Measurements from ENCODE around the gene FBXL2. TPM values are rescaled to one million over a fixed set of nuclear protein-coding genes. Genes with fewer than 3 reads are reported as not detected.
A peak's percentile ranks its signal among the peaks of the same experiment; 100 is the strongest.

The FBXL2 gene
- polyA plus RNA-seq, 2 donors = 0.92 to 1.5 TPM

DNA sequence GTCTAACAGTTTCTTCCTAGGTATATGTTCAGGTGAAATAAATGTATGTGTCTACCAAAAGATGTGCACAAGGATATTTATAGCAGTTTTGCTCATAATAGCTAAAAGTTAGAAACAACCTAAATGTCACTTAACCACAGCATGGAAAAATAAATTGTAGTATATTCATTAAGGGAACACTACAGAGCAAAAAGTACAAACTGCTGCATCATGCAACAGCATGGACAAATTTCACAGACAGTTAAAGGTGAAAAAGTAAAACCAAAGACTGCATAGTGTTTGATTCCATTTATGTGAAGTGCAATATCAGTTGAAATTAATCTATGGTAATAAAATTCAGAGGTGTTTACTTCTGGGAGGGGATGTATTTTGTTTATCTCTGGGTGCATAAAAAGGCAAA, 62.5 kb downstream of the FBXL2 start:
- H3K27me3 ChIP-seq (ENCODE audit: control insufficient read depth in 1 of 2, insufficient read depth in 2 of 2, low read length in 2 of 2) = no peaks in the 10 kb centered on the region
- H3K36me3 ChIP-seq (ENCODE audit: control insufficient read depth in 2 of 2, insufficient read depth in 2 of 2, low read length in 1 of 2) = no peaks in the 10 kb centered on the region
- no peak overlapping the region for H3K27ac ChIP-seq (ENCODE audit: low read depth in 2 of 2, low read length in 1 of 2)
- no peaks in the 10 kb centered on the region for H3K4me1 ChIP-seq (ENCODE audit: control insufficient read depth in 2 of 2, insufficient read depth in 2 of 2, low read length in 1 of 2)
- H3K4me3 ChIP-seq (ENCODE audit: low read depth in 1 of 2, low read length in 2 of 2) = no peak overlapping the region
- no peaks in the 10 kb centered on the region for H3K9me3 ChIP-seq (ENCODE audit: control insufficient read depth in 2 of 2, insufficient read depth in 1 of 2, low read depth in 1 of 2, low read length in 1 of 2)

DNA sequence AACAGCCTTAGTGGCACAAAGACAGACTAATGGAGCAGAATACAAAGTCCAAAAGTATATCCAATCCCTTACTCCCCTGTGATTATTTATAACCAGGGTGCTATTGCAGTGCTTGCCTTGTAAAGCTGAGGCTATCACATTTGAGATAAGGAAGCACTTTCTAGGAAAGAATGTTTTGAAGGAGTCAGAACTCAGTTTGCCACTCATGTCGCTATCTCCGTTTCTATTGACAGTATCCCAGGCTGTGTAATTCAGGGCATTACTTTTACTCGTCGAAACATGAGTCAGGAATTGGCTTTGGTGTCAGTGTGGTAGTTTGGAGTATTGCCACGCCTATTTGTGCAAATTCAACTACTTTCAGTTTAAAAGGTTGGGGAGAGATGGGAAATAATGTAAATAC, 78.4 kb downstream of the FBXL2 start:
- Histone ChIP-seq H3K4me1 (ENCODE audit: control insufficient read depth in 2 of 2, insufficient read depth in 2 of 2, low read length in 1 of 2) (no peaks in the 10 kb centered on the region), H3K4me3 (ENCODE audit: low read depth in 1 of 2, low read length in 2 of 2) (peak overlapping the region in 1 of 2 donors; percentile 3), H3K9me3 (ENCODE audit: control insufficient read depth in 2 of 2, insufficient read depth in 1 of 2, low read depth in 1 of 2, low read length in 1 of 2) (no peaks in the 10 kb centered on the region), H3K27ac (ENCODE audit: low read depth in 2 of 2, low read length in 1 of 2) (no peak overlapping the region), H3K27me3 (ENCODE audit: control insufficient read depth in 1 of 2, insufficient read depth in 2 of 2, low read length in 2 of 2) (no peaks in the 10 kb centered on the region), H3K36me3 (ENCODE audit: control insufficient read depth in 2 of 2, insufficient read depth in 2 of 2, low read length in 1 of 2) (no peaks in the 10 kb centered on the region)
- 34 to 37% methylated on average over 5 of the region's 5 CpGs for WGBS, 2 donors

DNA sequence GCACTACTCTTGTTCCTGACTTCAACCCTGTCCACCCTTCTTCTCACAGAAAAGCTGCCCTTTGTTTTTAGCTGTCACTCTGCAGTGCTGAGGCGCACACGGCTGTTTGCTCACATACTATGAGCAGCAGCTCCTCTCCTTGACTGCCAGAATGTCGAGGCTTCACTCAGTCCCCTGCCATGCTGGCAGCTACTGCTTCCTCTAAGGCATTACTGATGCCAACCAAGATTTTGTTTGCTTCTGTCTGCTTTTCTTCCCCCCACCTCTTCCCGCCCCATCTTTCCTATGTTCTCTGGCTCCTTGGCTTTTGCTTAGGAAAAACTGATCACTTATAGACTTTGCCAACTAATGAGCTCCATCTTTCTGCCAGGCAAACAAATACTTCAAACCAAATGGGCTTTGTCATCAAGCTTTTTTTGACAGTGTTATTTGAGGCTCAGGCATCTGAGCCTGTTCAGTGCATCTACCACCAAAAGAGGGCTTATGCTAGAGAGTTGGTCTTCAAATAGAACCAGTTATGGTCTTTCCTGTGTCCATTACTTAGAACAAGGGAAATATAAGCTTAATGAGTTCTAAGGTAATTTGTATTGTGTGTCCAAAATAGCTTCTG, 81.0 kb downstream of the FBXL2 start:
- Histone ChIP-seq H3K4me3 (ENCODE audit: low read depth in 1 of 2, low read length in 2 of 2) (no peak overlapping the region), H3K4me1 (ENCODE audit: control insufficient read depth in 2 of 2, insufficient read depth in 2 of 2, low read length in 1 of 2) (no peaks in the 10 kb centered on the region), H3K36me3 (ENCODE audit: control insufficient read depth in 2 of 2, insufficient read depth in 2 of 2, low read length in 1 of 2) (no peaks in the 10 kb centered on the region), H3K27me3 (ENCODE audit: control insufficient read depth in 1 of 2, insufficient read depth in 2 of 2, low read length in 2 of 2) (no peaks in the 10 kb centered on the region), H3K9me3 (ENCODE audit: control insufficient read depth in 2 of 2, insufficient read depth in 1 of 2, low read depth in 1 of 2, low read length in 1 of 2) (no peaks in the 10 kb centered on the region), H3K27ac (ENCODE audit: low read depth in 2 of 2, low read length in 1 of 2) (no peak overlapping the region)
- 68 to 76% methylated on average over 4 of the region's 4 CpGs for WGBS, 2 donors

DNA sequence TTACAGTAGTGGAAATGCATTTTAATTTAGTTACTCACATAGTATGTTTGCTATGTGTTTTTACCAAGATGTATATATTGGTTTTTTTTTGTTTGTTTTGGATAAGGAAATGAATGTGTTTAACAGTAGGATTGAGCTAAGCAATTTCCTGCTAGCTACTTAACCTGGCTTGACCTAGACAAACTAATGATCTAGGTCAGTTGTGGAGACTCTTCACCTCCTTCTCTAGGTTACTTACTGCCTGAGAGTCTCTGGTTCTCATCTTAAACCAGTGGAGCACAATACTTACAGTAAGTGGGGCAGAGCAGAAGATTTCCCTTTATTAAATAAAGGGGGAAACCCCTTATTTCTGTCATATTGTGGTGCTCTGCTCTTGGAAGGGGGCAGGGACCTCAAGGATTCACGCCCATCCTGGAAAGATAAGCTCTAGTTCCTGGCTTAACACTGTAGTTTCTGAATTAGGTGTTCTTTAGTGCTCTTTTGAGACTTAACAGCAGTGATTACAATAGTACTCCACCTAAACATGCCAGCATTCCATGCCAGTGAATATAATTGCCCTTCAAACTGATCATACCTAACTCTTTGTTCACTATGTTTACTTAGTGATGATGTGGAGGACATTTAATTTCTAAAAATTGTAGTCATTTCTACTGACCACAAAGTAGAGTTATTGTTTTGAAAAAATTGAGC, 83.0 kb downstream of the FBXL2 start:
- H3K27ac ChIP-seq (ENCODE audit: low read depth in 2 of 2, low read length in 1 of 2) = no peak overlapping the region
- no peak overlapping the region for H3K4me3 ChIP-seq (ENCODE audit: low read depth in 1 of 2, low read length in 2 of 2)
- no peaks in the 10 kb centered on the region for H3K27me3 ChIP-seq (ENCODE audit: control insufficient read depth in 1 of 2, insufficient read depth in 2 of 2, low read length in 2 of 2)
- H3K4me1 ChIP-seq (ENCODE audit: control insufficient read depth in 2 of 2, insufficient read depth in 2 of 2, low read length in 1 of 2) = no peaks in the 10 kb centered on the region
- 42 to 58% methylated on average over 1 of the region's 1 CpG for WGBS, 2 donors
- no peaks in the 10 kb centered on the region for H3K9me3 ChIP-seq (ENCODE audit: control insufficient read depth in 2 of 2, insufficient read depth in 1 of 2, low read depth in 1 of 2, low read length in 1 of 2)
- H3K36me3 ChIP-seq (ENCODE audit: control insufficient read depth in 2 of 2, insufficient read depth in 2 of 2, low read length in 1 of 2) = no peaks in the 10 kb centered on the region

DNA sequence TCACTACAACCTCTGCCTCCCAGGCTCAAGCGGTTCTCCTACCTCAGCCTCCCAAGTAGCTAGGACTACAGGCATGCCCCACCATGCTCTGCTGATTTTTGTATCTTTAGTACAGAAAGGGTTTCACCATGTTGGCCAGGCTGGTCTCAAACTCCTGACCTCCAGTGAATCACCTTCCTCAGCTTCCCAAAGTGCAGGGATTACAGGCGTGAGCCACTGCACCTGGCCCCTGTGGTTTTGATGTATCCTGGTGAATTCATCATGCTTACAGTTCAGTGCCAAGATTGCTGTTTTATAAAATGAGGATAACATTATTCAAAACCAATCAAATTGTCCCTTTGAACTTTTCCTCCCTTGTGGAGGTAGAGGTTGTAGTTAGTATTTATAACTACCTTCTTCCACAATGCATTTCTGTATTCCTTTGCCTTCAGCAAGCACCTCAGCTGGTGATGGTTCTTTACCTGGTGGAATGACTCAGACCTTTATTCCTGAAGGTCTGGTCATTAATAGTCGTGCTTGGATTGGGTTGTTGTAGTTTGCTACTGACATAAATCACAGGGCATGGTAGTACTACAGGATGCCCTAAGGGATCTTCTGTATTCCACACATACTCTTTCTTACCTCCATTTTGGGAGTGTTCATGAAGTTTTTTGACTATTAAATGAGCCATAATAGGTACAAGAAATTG, 86.0 kb downstream of the FBXL2 start:
- WGBS, 2 donors = 76 to 78% methylated on average over 3 of the region's 3 CpGs
- no peaks in the 10 kb centered on the region for H3K9me3 ChIP-seq (ENCODE audit: control insufficient read depth in 2 of 2, insufficient read depth in 1 of 2, low read depth in 1 of 2, low read length in 1 of 2)
- no peaks in the 10 kb centered on the region for H3K36me3 ChIP-seq (ENCODE audit: control insufficient read depth in 2 of 2, insufficient read depth in 2 of 2, low read length in 1 of 2)
- H3K4me1 ChIP-seq (ENCODE audit: control insufficient read depth in 2 of 2, insufficient read depth in 2 of 2, low read length in 1 of 2) = no peaks in the 10 kb centered on the region
- H3K4me3 ChIP-seq (ENCODE audit: low read depth in 1 of 2, low read length in 2 of 2) = no peak overlapping the region
- H3K27me3 ChIP-seq (ENCODE audit: control insufficient read depth in 1 of 2, insufficient read depth in 2 of 2, low read length in 2 of 2) = no peaks in the 10 kb centered on the region
- no peak overlapping the region for H3K27ac ChIP-seq (ENCODE audit: low read depth in 2 of 2, low read length in 1 of 2)

DNA sequence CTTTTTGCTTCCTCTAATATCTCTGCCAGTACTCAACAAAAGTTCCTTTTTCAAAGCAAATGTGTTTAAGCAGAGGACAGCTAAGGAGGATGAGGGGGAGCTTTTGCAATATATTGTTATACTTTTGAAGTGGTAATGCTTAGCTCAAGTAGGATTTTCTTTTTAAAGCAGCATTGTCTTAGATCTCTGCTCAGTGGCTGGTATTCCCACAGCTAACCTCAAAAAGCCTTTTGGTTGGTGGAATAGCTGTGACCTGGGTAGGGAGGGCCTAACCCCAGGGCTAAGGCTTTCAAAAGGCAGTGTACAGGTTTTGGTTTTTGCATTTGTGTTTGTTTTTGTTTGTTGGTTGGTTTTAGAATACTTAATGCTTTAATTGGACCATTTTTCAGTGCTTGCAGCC, 86.8 kb downstream of the FBXL2 start:
- H3K36me3 ChIP-seq (ENCODE audit: control insufficient read depth in 2 of 2, insufficient read depth in 2 of 2, low read length in 1 of 2) = no peaks in the 10 kb centered on the region
- no peak overlapping the region for H3K4me3 ChIP-seq (ENCODE audit: low read depth in 1 of 2, low read length in 2 of 2)
- H3K4me1 ChIP-seq (ENCODE audit: control insufficient read depth in 2 of 2, insufficient read depth in 2 of 2, low read length in 1 of 2) = no peaks in the 10 kb centered on the region
- no peaks in the 10 kb centered on the region for H3K9me3 ChIP-seq (ENCODE audit: control insufficient read depth in 2 of 2, insufficient read depth in 1 of 2, low read depth in 1 of 2, low read length in 1 of 2)
- H3K27ac ChIP-seq (ENCODE audit: low read depth in 2 of 2, low read length in 1 of 2) = no peak overlapping the region
- no peaks in the 10 kb centered on the region for H3K27me3 ChIP-seq (ENCODE audit: control insufficient read depth in 1 of 2, insufficient read depth in 2 of 2, low read length in 2 of 2)

DNA sequence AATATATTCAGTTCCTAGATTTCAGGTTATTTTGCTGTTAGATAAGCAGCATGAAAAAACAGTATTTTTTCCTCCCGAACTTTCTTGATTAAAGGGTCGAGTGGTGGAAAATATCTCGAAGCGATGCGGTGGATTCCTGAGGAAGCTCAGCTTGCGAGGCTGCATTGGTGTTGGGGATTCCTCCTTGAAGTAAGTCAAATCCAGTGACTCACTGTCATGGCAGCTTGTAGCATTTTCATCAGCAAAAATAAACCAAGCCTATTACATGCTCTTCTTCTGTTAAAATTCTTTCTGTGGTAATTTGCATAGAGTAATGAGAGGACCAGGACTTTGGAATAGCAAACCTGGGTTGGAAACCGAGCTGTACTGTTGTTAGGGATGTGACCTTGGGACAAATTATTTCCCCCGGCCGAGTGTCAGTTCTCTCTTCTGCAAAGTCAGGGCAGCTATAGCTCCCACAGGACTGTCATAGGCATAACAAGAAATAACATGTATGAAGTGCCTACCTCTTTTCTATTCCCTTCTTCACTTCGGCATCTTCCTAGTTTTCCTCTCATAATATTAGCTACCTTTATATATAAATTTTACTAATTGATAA, 87.4 kb downstream of the FBXL2 start:
- Histone ChIP-seq H3K9me3 (ENCODE audit: control insufficient read depth in 2 of 2, insufficient read depth in 1 of 2, low read depth in 1 of 2, low read length in 1 of 2) (no peaks in the 10 kb centered on the region), H3K27me3 (ENCODE audit: control insufficient read depth in 1 of 2, insufficient read depth in 2 of 2, low read length in 2 of 2) (no peaks in the 10 kb centered on the region), H3K36me3 (ENCODE audit: control insufficient read depth in 2 of 2, insufficient read depth in 2 of 2, low read length in 1 of 2) (no peaks in the 10 kb centered on the region), H3K27ac (ENCODE audit: low read depth in 2 of 2, low read length in 1 of 2) (no peak overlapping the region), H3K4me3 (ENCODE audit: low read depth in 1 of 2, low read length in 2 of 2) (no peak overlapping the region), H3K4me1 (ENCODE audit: control insufficient read depth in 2 of 2, insufficient read depth in 2 of 2, low read length in 1 of 2) (no peaks in the 10 kb centered on the region)
- WGBS, 2 donors = 85 to 93% methylated on average over 10 of the region's 10 CpGs

DNA sequence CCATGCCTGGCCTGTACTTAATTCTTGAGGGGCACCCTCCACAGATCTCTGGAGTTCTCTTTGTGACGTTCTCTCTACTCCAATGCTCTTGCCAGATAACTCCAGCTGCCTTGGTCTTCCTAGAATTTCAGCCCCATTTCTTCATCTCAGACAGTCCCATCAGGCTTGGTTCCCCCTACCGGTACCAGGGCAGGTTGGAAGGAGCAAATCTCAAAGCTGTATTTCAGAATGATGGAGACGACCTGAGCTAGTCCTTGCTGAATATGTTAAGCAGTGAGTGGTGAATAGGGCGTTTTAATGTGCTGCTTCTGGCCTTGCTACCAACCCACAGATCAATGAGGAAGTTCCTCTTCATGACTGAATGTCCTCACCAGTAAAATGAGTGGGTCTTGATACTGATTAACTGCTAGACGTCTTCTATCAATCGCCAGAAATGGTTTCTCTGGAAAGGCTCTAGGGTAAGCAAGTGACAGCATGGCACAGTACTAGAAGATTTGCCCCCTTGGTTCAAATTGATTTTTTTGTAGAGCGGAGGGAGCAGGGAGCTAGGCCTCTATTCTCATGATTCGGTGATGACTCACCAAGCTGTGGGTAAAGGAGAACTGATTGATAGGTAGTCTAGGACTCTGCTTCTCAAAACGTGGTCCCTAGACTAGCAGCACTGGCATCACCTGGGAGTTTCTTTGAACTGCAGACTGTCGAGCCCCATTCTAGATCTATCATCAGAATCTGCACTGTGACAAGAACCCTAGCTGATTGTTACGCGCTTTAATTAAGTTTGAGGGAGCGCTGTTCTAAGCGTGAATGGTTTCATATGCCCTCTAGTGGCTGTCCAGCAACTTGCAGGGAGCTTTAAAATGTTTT, 95.2 kb downstream of the FBXL2 start:
- Histone ChIP-seq H3K9me3 (ENCODE audit: control insufficient read depth in 2 of 2, insufficient read depth in 1 of 2, low read depth in 1 of 2, low read length in 1 of 2) (no peaks in the 10 kb centered on the region), H3K27me3 (ENCODE audit: control insufficient read depth in 1 of 2, insufficient read depth in 2 of 2, low read length in 2 of 2) (no peaks in the 10 kb centered on the region), H3K4me3 (ENCODE audit: low read depth in 1 of 2, low read length in 2 of 2) (no peak overlapping the region), H3K36me3 (ENCODE audit: control insufficient read depth in 2 of 2, insufficient read depth in 2 of 2, low read length in 1 of 2) (no peaks in the 10 kb centered on the region), H3K4me1 (ENCODE audit: control insufficient read depth in 2 of 2, insufficient read depth in 2 of 2, low read length in 1 of 2) (no peaks in the 10 kb centered on the region), H3K27ac (ENCODE audit: low read depth in 2 of 2, low read length in 1 of 2) (no peak overlapping the region)
- 50 to 52% methylated on average over 14 of the region's 14 CpGs for WGBS, 2 donors

DNA sequence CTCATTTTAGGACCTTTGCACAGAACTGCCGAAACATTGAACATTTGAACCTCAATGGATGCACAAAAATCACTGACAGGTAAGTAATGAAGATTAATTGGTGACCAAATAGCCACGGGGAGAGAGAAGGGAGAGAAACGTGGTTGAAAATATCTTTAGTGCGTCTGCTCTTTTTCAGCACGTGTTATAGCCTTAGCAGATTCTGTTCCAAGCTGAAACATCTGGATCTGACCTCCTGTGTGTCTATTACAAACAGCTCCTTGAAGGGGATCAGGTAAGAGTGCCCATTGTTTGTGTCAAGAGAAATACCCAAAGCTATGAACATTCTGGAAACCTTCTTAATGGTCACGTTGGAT, 95.8 kb downstream of the FBXL2 start:
- H3K4me3 ChIP-seq (ENCODE audit: low read depth in 1 of 2, low read length in 2 of 2) = no peak overlapping the region
- H3K36me3 ChIP-seq (ENCODE audit: control insufficient read depth in 2 of 2, insufficient read depth in 2 of 2, low read length in 1 of 2) = peaks cover 0 to 1% of the 10 kb centered on the region in 2 donors
- H3K4me1 ChIP-seq (ENCODE audit: control insufficient read depth in 2 of 2, insufficient read depth in 2 of 2, low read length in 1 of 2) = no peaks in the 10 kb centered on the region
- WGBS, 2 donors = 44 to 51% methylated on average over 6 of the region's 6 CpGs
- H3K27ac ChIP-seq (ENCODE audit: low read depth in 2 of 2, low read length in 1 of 2) = no peak overlapping the region
- H3K27me3 ChIP-seq (ENCODE audit: control insufficient read depth in 1 of 2, insufficient read depth in 2 of 2, low read length in 2 of 2) = no peaks in the 10 kb centered on the region
- H3K9me3 ChIP-seq (ENCODE audit: control insufficient read depth in 2 of 2, insufficient read depth in 1 of 2, low read depth in 1 of 2, low read length in 1 of 2) = no peaks in the 10 kb centered on the region

All from esophagus (tissue), 2 donors.